HG03175 (cell line): Measurements from ENCODE around the gene APAF1.

Experiments
- ATAC-seq: cut with Tn5 transposase; IDR thresholded peaks from one replicate; pipeline ENCODE4 v1.9.1; 2021; ENCODE audit warnings: mild to moderate bottlenecking, moderate library complexity; ENCODE audit not compliant: unreplicated experiment

Gene APAF1

GRCh38 chr12:98721204-98721702 lies 76.2 kb downstream of the APAF1 start:
- no peak for ATAC-seq

- no peak for ATAC-seq
These were observed 79.5 kb downstream of the APAF1 start for GRCh38 chr12:98724384-98725155.

GRCh38 chr12:98725476-98726247 lies 80.6 kb downstream of the APAF1 start:
- ATAC-seq, result peak; percentile 92

GRCh38 chr12:98727196-98727595 lies 82.1 kb downstream of the APAF1 start:
- no peak for ATAC-seq

GRCh38 chr12:98730412-98730811 lies 85.3 kb downstream of the APAF1 start:
- no peak for ATAC-seq

- ATAC-seq, result no peak
These were observed 88.7 kb downstream of the APAF1 start for GRCh38 chr12:98733667-98734350.

- no peak for ATAC-seq
These were observed 90.7 kb downstream of the APAF1 start for GRCh38 chr12:98735821-98736220.

- ATAC-seq, result no peak
These were observed 91.5 kb downstream of the APAF1 start for GRCh38 chr12:98736352-98737321.

- ATAC-seq, result no peak
These were observed 92.2 kb downstream of the APAF1 start for GRCh38 chr12:98737322-98737712.

GRCh38 chr12:98738002-98738401 lies 92.9 kb downstream of the APAF1 start:
- no peak for ATAC-seq

- ATAC-seq, result no peak
These were observed 93.4 kb downstream of the APAF1 start for GRCh38 chr12:98738539-98738938.

- no peak for ATAC-seq
These were observed 95.7 kb downstream of the APAF1 start for GRCh38 chr12:98740751-98741150.

GRCh38 chr12:98741196-98741555 lies 96.1 kb downstream of the APAF1 start:
- no peak for ATAC-seq

GRCh38 chr12:98741556-98742265 lies 96.6 kb downstream of the APAF1 start:
- ATAC-seq, result no peak

- peak; percentile 59 for ATAC-seq
These were observed 98.4 kb downstream of the APAF1 start for GRCh38 chr12:98743362-98743953.

GRCh38 chr12:98744680-98745079 lies 99.6 kb downstream of the APAF1 start:
- ATAC-seq, result no peak

GRCh38 chr12:98745578-98746391 lies 100.7 kb downstream of the APAF1 start:
- peak; percentile 60 for ATAC-seq

- no peak for ATAC-seq
These were observed 103.4 kb downstream of the APAF1 start for GRCh38 chr12:98748463-98748862.

GRCh38 chr12:98750511-98750910 lies 105.4 kb downstream of the APAF1 start:
- ATAC-seq, result no peak
